DOHH2 (cell line): ENCODE data around the gene ASB6.
"Not testable (repeated sequence)": the region's sequence is repeated elsewhere in the genome, so short reads cannot be mapped to it uniquely, and the experiment has no call there.

ENCODE experiments used
- EZH2phosphoT487 ChIP-seq: fragments of 200-600 bp; sonication (generic); IDR thresholded peaks from 2 replicates; pipeline ENCODE4 v1.6.1; 2017; ENCODE audit warnings: borderline replicate concordance, mild to moderate bottlenecking, antibody characterized with exemption, low read length, moderate library complexity, mixed read lengths
- TF ChIP-seq, protein P1 (sequence below): fragments of 200-600 bp; sonication (generic); IDR thresholded peaks from one replicate; pipeline ENCODE4 v1.5.1; 2014; ENCODE audit warnings: antibody characterized with exemption, mild to moderate bottlenecking, low read depth, low read length; ENCODE audit not compliant: poor library complexity, severe bottlenecking

DNA sequence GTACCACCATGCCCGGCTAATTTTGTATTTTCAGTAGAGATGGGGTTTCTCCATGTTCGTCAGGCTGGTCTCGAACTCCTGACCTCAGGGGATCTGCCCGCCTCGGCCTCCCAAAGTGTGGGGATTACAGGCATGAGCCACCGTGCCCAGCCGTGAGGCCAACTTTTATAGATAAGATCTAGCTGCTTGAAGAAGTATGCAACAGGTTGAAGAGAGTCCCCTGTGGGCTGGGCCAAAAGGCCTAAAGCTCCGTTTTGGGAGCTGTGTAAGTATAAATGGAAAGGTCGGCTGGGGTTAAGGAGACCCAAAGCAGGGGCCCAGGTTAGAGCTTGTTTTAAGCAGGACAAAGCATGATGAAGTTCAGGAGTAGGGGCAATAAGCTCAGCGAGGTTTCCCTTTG, 49.2 kb downstream of the ASB6 start:
- not testable (repeated sequence) for TF ChIP-seq EZH2phosphoT487
- TF ChIP-seq, protein P1, sequence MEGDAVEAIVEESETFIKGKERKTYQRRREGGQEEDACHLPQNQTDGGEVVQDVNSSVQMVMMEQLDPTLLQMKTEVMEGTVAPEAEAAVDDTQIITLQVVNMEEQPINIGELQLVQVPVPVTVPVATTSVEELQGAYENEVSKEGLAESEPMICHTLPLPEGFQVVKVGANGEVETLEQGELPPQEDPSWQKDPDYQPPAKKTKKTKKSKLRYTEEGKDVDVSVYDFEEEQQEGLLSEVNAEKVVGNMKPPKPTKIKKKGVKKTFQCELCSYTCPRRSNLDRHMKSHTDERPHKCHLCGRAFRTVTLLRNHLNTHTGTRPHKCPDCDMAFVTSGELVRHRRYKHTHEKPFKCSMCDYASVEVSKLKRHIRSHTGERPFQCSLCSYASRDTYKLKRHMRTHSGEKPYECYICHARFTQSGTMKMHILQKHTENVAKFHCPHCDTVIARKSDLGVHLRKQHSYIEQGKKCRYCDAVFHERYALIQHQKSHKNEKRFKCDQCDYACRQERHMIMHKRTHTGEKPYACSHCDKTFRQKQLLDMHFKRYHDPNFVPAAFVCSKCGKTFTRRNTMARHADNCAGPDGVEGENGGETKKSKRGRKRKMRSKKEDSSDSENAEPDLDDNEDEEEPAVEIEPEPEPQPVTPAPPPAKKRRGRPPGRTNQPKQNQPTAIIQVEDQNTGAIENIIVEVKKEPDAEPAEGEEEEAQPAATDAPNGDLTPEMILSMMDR: not testable (repeated sequence)
